GM18867 (cell line): ENCODE measurements around the gene CAPN5.
"Not testable (repeated sequence)": the region's sequence is repeated elsewhere in the genome, so short reads cannot be mapped to it uniquely, and the experiment has no call there.

Experiments used
- ATAC-seq: cut with Tn5 transposase; IDR thresholded peaks from one replicate; pipeline ENCODE4 v1.9.1; 2021; ENCODE audit warnings: mild to moderate bottlenecking, moderate library complexity; ENCODE audit not compliant: unreplicated experiment

CAPN5 gene

DNA sequence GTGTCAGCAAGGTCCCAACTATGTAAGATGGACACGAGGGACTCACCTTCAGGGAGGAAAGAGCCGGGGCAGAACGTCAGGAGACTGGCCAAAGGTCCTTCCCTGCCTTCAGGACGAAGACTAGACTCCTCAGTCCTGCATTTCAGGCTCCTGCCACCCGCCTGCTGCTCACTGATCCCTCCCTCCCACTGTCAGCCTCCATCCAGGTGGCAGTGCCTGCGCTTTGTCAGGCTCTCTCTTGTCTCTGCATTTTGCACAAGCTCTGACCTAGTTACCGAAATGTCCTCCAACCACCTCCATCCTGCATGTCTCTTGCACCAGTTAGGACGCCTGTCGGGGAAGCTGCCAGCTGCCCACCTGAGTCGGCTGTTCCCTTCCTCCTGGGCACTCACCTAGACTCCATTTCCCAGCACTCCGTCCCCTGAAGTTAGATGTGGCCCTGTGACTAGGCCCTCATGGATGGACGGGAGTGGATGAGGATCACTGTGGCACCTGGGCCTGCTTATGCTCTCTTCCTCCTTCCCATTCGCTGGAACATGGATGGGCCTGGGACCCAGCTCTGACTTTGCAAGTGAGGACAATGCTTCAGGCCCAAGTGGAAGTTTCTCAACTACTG is 24.6 kb upstream of the CAPN5 start:
- ATAC-seq: no peak

DNA sequence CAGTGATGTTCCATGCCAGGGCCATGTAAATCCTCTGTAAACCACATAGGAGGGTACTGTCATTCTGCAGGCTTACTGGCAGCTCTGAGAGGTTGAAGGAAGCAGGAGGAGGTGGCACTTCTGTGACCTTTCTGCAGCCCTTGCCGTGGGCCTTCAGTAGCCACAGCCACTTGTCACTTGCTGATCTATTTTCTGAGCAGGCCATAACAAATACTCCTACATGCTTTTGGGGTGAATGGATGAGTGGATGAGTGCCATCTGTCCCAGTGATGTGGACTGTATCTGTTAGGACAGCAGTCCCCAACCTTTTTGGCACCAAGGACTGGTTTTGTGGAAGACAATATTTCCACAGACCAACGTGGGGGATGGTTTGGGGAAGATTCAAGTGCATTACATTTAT is 22.4 kb upstream of the CAPN5 start:
- ATAC-seq: no peak

DNA sequence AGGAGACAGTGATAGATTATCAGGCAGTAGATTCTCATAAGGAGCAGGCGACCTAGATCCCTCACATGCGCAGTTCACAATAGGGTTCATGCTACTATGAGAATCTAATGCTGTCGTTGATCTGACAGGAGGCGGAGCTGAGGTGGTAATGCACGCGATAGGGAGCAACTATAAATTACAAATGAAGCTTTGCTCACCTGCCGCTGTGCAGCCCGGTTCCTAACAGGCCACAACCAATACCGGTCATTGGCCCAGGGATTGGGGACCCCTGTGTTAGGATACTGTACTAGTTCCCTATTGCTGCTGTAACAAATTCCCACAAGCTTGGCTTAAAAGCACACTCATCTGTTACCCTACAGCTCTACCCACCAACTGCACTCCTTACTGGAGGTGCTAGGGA is 21.9 kb upstream of the CAPN5 start:
- no peak for ATAC-seq

DNA sequence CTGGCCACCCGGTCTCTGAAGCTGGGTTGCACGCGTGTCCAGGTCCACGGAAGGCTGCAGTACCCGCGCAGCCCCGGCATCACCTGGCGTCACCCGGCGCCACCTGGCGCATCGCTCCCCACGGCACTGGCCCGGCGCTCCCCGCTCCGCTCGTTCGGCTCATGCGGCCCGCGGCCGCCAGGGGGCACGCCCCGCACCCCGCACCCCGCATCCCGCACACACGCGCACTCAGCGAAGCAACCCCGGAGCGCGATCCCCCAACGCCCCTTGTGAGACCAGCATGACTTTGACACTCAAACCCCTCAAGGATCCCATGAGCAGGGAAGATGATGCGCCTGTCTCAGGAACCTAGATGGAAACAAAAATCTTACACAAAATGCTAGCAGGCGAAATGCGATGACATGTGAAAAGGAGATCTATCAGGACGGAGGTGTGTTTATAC is 20.7 kb upstream of the CAPN5 start:
- peak; percentile 48 for ATAC-seq

DNA sequence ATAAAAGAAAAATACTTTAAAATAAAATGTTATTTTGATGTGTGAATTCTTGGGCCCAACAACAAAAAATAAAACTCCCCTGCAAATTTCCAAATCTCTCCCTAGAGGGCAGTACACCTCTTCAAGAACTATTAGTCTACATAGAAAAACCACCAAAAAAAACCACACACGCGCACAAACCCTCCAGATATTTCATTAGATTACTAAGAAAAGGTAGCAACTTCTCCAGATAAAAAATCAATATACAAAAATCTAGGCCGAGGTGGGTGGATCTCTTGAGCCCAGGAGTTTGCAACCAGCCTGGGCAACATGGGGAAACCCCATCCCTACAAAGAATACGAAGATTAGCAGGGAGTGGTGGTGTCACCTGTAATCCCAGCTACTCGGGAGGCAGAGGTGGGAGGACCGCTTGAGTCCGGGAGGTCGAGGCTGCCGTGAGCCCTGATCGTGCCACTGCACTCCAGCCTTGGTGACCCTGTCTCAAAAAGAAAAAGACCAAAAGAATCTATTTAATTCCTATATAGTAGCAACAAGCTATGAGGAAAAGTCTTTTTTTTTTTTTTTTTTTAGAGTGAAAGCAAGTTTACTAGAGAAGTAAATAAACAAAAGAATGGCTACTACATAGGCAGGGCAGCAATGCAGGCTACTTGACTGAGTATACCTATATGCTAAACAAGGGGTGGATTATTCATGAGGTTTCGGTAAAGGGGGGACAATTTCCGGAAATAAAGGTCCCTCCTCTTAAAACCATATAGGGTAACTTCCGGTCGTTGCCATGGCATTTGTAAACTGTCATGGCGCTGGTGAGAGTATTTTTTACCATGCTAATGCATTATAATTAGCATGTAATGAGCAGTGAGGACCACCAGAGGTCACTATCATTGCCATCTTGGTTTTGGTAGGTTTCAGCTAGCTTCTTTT is 19.5 kb upstream of the CAPN5 start:
- ATAC-seq: peak; percentile 76

DNA sequence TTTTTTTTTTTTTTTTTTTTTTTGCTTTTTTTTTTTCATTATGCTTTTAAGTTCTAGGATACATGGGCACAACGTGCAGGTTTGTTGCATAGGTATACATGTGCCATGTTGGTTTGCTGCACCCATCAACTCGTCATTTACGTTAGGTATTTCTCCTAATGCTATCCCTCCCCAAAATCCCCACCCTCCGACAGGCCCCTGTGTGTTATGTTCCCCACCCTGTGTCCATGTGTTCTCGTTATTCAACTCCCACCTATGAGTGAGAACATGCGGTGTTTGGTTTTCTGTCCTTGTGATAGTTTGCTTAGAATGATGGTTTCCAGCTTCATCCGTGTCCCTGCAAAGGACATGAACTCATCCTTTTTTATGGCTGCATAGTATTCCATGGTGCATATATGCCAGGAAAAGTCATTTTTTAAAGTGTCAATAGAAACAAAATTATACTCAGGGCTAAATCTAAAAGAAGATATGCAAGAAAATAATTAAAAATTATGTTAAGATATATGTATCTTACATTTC is 18.8 kb upstream of the CAPN5 start:
- not testable (repeated sequence) for ATAC-seq

DNA sequence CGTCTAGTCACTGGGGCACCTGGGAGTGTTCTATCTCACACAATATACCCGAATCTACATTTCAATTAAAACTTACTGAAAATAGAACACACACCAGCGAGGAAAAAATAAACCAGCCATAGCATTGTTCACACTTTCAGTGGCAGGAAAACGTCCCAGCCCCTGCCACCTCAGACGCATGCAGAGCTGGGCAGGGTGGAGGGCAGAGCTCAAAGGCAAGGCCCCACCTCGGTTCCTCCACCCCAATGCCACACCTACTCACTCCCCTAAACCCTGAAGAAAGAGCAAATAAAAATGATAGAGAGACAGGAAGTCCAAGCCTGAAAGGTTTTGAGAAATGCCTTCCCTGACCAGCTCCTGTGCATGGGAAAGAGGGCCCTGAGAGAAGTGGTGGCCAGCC is 17.7 kb upstream of the CAPN5 start:
- no peak for ATAC-seq

DNA sequence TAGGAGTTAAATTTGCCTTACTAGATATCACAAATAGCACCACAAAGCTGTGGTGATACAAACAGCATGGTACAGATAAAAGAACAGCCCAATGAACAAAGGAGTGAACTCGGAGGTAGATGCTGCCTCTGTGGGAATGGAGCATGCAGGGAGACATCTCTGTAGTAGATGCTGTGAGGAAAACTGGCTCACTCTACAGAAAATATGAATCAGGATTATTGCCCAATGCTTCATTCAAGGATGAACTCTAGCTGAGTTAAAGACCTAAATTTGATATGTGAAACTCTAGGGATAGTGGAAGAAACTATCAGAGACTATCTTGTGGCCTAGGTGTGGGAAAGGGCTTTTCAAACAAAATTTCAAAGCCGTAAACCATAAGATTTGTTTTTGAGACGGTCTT is 15.3 kb upstream of the CAPN5 start:
- ATAC-seq: no peak

DNA sequence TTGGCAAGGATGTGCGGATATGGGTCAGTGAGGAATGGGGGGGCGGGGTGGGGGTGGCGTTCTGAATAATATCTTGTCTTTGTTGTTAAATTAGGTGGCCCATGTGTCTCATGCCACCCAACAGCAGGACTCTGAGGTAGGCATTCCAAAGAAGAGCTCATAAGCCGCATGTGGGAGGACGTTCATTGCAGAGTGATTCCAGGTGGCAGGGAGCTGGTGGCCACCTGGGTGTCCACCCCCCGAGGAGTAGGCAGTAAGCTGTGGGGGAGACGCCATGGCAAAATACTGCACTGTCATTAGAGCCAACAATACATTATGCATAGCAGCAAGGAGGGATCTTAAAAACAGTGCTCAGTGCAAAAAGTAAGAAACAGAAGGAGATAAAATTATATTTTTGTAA is 14.3 kb upstream of the CAPN5 start:
- no peak for ATAC-seq

DNA sequence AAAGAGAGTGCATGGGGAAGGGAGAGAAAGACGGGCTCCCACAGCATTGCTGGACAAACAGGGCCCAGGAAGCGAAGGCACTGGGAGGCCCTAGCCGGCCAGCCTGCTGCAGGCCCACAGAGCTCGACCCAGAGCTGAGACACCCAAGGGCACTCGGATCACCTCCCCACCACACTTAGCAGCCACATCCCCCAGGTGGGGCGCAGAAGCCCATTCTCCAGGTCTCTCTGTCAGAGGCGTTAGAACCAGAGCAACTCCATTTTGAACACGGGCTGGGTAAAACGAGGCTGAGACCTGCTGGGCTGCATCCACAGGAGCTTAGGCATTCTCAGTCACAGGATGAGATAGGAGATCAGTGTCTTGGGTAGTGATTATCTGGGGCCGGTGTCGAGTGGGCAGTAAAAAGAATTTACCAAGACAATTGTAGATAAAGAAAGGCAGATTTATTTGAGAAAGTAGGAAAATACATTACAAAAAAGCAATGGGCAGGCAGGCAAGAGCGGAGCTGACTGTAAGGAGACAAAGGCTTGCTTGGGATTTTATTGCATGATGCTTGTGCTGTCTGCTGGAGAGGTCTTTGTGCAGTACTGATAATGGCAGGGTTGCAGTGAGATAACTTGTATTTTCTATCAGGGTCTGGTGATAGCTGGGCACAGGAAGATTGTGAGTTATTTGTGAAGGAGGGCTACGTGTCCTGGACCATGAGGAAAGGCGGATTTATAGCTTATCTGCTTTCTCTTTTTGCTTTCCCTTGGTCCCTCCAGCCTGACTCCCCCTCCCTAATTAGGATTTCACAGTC is 13.4 kb upstream of the CAPN5 start:
- ATAC-seq: no peak

DNA sequence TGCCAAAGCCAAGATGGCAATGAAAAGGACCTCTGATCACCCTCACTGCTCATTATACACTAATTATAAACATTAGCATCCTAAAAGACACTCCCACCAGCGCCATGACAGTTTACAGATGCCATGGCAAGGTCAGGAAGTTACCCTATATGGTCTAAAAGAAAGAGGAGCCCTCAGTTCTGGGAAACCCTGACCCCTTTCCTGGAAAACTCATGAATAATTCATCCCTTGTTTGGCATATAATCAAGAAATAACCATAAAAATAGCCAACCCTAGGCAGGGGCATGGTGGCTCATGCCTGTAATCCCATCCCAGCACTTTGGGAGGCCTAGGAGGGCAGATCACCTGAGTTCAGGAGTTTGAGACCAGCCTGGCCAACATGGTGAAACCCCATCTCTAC is 12.7 kb upstream of the CAPN5 start:
- no peak for ATAC-seq

DNA sequence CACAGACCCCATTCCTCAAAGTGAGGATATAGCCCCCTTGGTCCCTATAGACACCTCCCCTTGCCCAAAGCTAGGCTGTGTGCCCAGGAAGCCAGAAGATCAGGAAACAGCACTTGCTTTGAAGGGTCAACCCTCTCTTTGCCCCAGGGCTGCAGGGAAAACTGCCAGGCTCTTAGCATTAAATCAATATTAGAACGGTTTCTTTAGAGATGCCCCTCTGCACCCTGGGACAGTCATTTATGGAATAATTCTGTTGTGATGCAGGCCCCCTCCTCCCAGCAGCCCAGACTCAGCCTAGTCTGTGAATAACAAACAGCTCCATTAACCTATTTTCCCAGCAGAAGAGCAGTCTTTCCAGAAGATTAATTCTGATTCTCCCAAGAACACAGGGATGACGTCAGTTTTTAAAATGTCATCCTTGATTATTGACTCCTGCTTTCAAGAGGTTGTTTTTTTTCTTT is 11.6 kb upstream of the CAPN5 start:
- no peak for ATAC-seq

DNA sequence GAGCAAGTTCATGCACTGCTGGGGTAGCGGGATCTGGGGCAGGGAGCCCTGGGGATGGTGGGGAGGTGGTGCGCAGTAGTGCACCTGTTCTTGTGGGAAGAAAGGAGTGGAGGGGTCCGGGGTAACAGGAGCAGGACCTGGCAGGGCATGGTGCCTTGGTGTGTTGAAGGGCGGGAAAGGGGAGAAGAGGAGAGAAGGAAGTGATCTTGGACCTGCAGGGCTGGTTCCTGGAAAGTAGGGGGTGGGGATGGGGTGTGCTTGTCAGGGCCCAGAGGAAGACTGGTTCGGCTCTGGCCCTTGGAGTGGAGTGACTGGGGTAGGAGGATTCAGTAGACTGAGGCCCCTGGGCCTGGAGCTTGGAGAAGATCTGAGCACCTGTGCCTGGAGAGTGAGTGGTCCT is 10.9 kb upstream of the CAPN5 start:
- no peak for ATAC-seq

DNA sequence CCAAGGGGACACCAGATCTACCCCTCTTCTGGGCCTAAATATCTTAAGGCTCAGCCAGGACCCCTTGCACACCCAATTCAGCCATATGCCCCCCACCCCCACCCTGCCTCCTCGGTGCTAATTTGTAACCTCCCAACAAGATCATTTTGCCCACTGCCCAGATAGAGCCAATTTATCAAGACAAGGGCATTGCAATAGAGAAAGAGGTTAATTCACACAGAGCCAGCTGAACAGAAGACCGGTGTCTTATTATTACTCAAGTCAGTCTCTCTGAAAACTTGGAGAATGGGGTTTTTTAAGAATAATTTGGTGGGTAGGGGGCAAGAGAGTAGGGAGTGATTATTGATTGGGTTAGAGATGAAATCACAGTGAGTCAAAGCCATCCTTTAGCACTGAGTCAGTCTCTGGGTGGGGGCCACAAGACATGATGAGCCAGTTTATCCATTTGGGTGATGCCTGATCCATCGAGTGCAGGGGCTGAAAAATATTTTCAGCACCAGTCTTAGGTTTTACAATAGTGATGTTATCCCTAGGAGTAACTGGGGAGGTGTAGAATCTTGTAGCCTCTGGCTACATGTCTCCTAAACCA is 9.9 kb upstream of the CAPN5 start:
- no peak for ATAC-seq

DNA sequence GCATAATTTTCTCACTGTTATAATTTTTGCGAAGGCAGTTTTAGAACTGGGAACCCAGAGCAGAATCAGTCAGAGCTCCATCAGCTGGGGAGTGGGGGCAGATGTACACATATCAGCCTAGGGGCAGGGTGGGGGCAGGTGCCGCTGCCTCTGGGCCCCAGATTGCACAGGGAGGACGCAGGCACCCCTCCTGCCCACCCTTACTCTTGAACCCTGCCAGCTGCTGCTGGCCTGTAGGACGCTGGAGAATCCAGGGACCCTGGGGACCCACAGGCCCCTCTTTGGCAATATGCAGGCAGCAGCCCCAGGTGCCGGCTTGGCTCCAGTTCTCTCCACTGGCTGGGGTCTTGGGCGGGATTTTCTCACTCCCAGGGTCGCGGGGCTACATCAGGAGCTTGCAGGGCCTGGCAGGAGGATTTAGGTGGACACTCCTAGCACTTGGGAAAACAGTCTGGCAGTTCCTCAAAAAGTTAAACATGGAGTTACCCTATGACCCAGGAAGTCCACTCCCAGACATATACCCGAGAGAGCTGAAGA is 8.8 kb upstream of the CAPN5 start:
- no peak for ATAC-seq

DNA sequence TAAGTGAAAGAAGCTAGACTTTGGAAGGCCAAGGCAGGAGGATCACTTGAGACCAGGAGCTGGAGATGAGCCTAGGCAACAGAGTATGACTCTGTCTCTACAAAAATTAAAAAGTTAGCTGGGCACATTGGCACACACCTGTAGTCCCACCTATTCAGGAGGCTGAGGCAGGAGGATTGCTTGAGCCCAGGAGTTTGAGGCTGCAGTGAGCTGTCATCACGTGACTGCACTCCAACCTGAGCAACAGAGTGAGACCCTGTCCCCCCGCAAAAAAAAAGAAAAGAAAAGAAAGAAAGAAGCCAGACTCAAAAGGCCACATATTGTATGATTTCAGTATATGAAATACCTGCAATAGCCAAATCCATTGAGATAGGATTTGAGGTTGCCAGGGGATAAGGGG is 7.9 kb upstream of the CAPN5 start:
- ATAC-seq: no peak

DNA sequence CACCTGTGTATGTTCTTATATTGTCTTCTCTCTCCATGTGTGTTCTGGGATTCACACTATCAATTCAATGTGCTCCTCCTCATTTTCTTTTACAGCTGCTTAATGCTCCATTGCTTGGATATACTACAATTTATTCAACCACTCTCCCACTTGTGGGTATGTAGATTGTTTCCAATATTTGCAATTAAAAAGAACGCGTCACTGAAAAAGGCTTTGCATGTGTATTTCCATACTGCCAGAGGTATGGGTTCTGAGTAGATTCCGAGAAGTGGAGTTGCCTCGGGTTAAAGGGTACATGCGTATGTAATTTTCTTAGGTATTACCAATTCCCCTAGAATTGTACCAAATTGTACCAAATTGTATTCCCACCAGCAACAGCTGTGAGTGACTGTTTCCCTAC is 7.0 kb upstream of the CAPN5 start:
- ATAC-seq: no peak

DNA sequence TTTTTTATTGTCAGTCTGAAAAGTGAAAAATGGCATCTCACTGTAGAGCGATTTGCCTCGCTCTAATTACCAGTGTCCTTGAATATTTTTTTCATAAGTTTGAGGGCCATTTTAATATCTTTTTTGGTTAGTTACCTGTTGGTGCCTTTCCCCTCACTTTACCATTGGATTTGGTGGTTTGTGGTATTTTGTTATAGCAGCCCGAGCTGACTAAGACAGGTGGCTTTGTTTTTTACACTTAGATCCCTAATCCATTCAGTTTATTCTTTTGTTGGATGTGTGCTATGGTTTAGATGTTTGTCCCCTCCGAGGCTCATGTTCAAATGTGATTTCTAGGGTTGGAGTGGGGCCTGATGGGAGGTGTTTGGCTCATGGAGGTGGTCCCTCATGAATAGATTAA is 6.5 kb upstream of the CAPN5 start:
- ATAC-seq: no peak

DNA sequence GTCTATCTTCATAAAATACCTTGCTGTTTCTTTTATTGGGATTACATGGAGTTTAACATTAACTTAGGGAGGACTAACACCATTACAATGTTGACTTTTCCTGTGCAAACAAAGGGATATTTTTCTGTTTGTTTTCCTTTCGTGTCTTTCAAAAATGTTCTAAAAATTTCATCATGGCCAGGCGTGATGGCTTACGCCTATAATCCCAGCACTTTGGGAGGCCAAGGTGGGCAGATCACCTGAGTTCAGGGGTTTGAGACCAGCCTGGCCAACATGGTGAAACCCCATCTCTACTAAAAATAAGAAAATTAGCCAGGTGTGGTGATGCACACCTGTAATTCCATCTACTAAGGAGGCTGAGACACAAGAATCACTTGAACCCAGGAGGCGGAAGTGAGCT is 5.5 kb upstream of the CAPN5 start:
- not testable (repeated sequence) for ATAC-seq

DNA sequence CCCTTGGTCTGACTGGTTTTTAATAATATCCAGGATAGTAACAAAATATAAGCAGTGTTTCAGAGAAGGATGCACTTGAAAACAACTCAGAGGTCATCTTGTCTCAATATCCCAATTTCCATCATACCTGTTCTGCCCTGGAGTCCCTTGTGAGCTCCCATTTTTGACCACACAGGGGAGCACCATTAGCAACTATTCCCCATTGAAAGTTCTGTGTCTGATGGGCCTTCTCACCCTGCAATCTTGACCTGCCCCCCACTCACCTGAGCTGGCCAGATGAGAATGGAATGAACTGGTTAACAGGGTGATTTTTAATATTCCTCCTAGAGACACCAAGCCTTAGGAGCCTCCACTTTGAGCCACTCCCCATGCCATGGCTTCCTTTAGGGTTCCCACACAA is 3.8 kb upstream of the CAPN5 start:
- no peak for ATAC-seq

DNA sequence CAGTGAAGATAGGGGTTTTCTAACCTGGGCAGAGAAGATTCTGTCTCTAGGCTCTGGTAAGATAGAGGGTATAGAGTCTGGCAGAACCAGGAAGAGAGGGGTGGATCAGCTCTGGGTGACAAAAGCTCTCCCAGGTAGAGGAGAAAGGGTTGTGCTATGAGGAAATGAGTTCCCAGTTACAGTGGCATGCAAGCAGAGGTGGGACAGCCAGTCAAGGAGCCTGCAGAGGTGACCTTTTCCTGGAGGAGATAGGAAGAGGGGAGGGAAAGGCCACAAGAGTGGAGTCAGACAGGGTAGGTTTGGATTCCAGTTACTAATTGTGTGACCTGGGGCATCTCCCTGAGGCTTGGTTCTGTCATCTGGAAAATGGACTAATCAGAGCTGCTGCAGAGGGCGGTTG is 3.4 kb upstream of the CAPN5 start:
- no peak for ATAC-seq
